ENCODE measurements around the gene THEMIS.

GRCh38 chr6:127842562-127842961 is 58.3 kb downstream of the THEMIS start:
- TF ChIP-seq CTCF (IDR thresholded peaks at IDR 0.05; ENCODE audit: low read length) (no peak), EZH2 (optimal IDR thresholded peaks at IDR 0.05; ENCODE audit: low read depth, low read length) (no peak)

Measured in MM.1S (cell line).